Measurements from ENCODE around the gene GNAI3.

GNAI3 gene

DNA sequence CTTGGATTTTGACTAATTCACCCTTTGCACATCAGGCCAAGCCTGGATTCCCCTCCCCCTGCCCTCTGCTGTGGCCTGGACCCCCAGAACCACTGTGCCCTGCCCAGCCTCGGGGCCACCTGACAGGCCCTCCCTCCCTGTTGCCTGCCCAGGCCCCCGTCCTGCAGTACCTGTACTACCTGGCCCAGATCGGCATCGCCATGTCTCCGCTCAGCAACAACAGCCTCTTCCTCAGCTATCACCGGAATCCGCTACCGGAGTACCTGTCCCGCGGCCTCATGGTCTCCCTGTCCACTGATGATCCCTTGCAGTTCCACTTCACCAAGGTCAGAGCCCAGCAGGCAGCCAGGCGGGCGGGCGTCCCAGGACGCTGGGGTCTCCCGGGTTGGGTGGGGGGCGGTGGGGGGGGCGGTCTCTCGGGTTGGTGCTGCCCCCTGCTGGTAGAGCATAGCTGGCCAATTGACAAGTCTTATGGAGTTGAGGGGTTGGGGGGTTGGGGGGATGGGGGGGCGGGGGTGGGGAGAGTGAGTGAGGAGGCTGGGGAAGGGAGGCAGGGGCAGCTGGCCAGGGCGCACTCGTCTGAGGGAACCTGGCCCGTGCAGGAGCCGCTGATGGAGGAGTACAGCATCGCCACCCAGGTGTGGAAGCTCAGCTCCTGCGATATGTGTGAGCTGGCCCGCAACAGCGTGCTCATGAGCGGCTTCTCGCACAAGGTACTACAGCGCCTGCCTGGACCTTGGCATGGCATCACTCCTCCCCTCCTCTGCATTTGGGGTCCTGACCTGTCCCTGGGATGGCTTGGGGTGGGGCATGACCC is 81.9 kb downstream of the GNAI3 start:
- TF ChIP-seq, protein P1, sequence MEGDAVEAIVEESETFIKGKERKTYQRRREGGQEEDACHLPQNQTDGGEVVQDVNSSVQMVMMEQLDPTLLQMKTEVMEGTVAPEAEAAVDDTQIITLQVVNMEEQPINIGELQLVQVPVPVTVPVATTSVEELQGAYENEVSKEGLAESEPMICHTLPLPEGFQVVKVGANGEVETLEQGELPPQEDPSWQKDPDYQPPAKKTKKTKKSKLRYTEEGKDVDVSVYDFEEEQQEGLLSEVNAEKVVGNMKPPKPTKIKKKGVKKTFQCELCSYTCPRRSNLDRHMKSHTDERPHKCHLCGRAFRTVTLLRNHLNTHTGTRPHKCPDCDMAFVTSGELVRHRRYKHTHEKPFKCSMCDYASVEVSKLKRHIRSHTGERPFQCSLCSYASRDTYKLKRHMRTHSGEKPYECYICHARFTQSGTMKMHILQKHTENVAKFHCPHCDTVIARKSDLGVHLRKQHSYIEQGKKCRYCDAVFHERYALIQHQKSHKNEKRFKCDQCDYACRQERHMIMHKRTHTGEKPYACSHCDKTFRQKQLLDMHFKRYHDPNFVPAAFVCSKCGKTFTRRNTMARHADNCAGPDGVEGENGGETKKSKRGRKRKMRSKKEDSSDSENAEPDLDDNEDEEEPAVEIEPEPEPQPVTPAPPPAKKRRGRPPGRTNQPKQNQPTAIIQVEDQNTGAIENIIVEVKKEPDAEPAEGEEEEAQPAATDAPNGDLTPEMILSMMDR (IDR thresholded peaks at IDR 0.05; ENCODE audit: borderline replicate concordance, control extremely low read depth, extremely low read depth, insufficient read depth, missing control alignments) = peak; percentile 28
- in situ Hi-C loops (cut with MboI; ENCODE audit: low sequenced_read_pairs, unreplicated experiment) = no loop called here
- DNase-seq (ENCODE audit: low spot score) = peak; percentile 75

DNA sequence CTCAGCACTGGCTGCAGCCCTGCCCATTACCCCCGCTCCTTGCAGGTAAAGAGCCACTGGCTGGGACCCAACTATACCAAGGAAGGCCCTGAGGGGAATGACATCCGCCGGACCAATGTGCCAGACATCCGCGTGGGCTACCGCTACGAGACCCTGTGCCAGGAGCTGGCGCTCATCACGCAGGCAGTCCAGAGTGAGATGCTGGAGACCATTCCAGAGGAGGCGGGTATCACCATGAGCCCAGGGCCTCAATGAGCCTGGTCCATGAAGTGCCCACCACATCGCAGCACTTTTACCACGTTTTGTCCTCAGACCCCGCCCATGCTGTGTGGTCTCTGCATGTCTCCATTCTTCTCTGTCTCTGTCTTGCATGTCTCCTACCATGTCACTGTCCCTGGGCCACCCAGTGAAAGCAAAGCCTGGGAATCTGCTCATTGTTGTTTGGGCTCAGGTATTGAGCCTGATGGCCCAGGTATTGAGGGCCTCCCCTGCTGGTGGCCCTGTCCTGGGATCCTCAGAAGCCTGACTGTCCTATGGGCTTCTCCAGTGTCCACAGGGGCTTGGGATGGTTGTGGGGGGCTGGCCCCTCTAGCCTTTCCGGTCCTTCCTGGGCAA is 82.6 kb downstream of the GNAI3 start:
- in situ Hi-C loops (cut with MboI; ENCODE audit: low sequenced_read_pairs, unreplicated experiment) = no loop called here
- TF ChIP-seq, protein P1 (IDR thresholded peaks at IDR 0.05; ENCODE audit: borderline replicate concordance, control extremely low read depth, extremely low read depth, insufficient read depth, missing control alignments) = no peak
- no peak for DNase-seq (ENCODE audit: low spot score)

DNA sequence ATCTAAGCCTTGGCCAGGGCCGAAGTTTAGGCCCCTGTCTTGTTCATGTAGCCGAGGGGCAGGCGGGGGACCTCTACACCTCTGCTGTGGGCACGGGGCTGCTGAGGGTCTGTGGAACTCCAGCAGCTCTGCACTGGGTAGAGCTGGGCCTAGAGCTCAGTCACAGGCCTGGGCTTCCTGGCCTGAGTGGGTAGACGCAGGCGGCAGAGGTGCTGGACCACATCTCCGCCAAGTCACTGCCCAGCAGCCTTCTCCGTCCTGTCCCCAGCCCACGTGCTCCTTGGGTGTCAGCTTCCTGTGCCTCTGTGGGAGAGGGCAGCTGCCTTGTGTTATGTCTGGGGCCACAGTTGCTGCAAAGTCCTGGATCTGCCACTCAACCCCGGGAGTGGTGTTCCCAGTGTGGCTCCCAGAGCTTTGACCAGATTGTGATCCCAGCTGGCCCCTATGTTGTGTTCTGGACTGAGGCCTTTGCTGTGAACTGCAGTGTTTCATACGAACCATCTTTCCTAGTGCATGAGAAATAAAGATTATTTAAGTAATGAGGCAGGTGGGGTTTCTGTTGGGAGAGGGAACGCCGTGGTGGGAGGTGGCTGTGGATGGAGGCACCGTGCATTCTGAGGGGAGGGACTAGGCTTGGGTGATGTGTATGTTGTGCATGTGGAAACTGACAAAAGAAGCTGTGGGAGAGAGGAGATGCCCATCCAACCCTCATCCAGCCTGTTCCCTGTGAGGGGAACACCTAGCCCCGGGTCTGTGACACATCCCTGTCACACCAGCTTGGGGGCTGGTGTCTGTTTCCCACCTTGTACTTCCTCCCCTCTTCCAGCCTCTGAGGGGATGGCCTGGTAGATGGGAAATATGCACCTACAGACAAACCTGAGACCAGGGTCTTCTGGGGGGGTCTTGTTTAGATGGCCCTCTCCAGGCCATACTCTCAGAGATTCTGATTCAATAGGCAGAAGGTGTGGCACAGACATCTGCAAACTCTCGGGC is 83.4 kb downstream of the GNAI3 start:
- TF ChIP-seq, protein P1 (IDR thresholded peaks at IDR 0.05; ENCODE audit: borderline replicate concordance, control extremely low read depth, extremely low read depth, insufficient read depth, missing control alignments) = no peak
- in situ Hi-C loops (cut with MboI; ENCODE audit: low sequenced_read_pairs, unreplicated experiment) = no loop called here
- DNase-seq (ENCODE audit: low spot score) = no peak

DNA sequence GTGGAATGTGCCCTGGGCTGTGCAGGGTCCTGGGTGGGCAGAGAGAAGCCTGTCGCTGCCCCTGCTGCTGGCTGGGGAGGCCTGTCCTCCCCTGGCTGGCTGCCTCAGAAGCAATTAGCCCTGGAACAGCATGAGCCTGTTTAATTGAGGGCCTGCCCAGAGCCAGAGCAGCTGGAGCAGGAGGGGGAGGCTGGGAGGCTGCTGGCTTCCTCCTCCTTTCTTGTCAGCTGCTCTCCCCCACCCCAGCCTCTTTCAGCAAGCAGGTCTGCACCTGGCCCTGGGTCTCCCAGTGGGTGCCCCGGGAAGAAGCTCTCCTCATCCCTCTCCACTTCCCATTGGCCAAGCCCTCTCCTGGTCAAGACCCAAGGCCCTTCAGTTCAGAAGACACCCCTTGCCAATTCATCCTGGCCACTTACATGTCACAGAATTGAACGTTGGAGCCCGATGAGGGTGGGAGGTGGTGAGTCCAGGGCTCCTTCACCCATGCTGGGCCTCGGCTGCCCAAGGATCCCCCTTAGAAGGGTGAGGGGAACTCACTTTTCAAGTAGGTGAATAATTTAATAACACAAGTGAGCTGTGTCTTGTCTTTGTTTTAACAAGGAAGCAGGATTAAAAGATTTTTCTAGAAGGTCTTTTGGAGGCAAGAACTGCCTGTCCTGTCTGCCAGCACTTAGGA is 84.4 kb downstream of the GNAI3 start:
- no peak for DNase-seq (ENCODE audit: low spot score)
- in situ Hi-C loops (cut with MboI; ENCODE audit: low sequenced_read_pairs, unreplicated experiment) = no loop called here
- TF ChIP-seq, protein P1 (IDR thresholded peaks at IDR 0.05; ENCODE audit: borderline replicate concordance, control extremely low read depth, extremely low read depth, insufficient read depth, missing control alignments) = no peak

DNA sequence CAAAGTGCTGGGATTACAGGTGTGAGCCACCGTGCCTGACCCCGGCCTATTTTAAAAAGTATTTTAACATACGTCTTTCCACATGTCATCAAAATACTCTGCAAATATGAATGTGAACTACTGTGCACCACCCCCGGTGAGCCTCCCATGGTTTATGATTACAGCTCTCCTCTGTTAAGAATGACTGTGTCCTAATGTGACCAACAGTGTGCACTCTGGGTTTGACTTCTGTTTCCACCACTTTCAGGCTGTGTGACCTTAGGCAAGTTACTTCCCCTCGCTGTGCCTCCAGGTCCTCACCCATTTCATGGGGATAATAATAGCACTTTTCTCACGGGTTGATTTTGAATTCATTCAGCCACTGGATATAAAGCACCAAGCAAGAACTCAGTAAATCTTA is 85.9 kb downstream of the GNAI3 start:
- no peak for DNase-seq (ENCODE audit: low spot score)
- in situ Hi-C loops (cut with MboI; ENCODE audit: low sequenced_read_pairs, unreplicated experiment) = no loop called here
- TF ChIP-seq, protein P1 (IDR thresholded peaks at IDR 0.05; ENCODE audit: borderline replicate concordance, control extremely low read depth, extremely low read depth, insufficient read depth, missing control alignments) = no peak
